Prostate gland (tissue), 2 donors: ENCODE data around the gene TMPRSS7. TPM values are rescaled to one million over a fixed set of nuclear protein-coding genes. Genes with fewer than 3 reads are reported as not detected.

Source experiments
- DNase-seq: peaks from one replicate; pipeline ENCODE4 v3.0.0-alpha.2; 2019; ENCODE audit warnings: low spot score
- H3K27ac ChIP-seq, 2 donors: fragments of 200-600 bp; sonication (generic); 2 replicates each; pipeline ENCODE4 v1.5.1; 2017 to 2019
- H3K27me3 ChIP-seq: fragments of 200-600 bp; sonication (generic); replicated peaks from 2 replicates; pipeline ENCODE4 v1.5.1; 2019; ENCODE audit not compliant: insufficient read depth
- H3K36me3 ChIP-seq, 2 donors: fragments of 200-600 bp; sonication (generic); 1 replicate in 1 of 2; 2 replicates in 1 of 2; pipeline versions ENCODE4 v1.5.1 to v1.8.1; 2017 to 2019
- H3K4me1 ChIP-seq: fragments of 200-600 bp; sonication (generic); replicated peaks from 2 replicates; pipeline ENCODE4 v1.5.1; 2019
- H3K4me3 ChIP-seq, 2 donors: fragments of 200-600 bp; sonication (generic); 2 replicates each; pipeline ENCODE4 v1.5.1; 2017 to 2019
- H3K9me3 ChIP-seq: fragments of 200-600 bp; sonication (generic); 2 replicates; pipeline ENCODE4 v1.5.1; 2017
- CTCF ChIP-seq, 4 experiments: fragments of 200-600 bp in 2 of 4; fragments of 450-650 bp in 2 of 4; sonication (generic) in 2 of 4; IDR thresholded peaks; 1 replicate in 3 of 4; 2 replicates in 1 of 4; pipeline ENCODE4 v1.5.1; 2016 to 2019; ENCODE audit warnings: antibody characterized with exemption in 4 of 4, mild to moderate bottlenecking in 2 of 4, moderate library complexity in 2 of 4
- POLR2A ChIP-seq: fragments of 450-650 bp; IDR thresholded peaks from one replicate; pipeline ENCODE4 v1.6.1; 2016; ENCODE audit warnings: antibody characterized with exemption, mild to moderate bottlenecking
- POLR2AphosphoS5 ChIP-seq: sonication (generic); formaldehyde crosslinking; IDR thresholded peaks from one replicate; pipeline ENCODE4 v1.6.1; 2017; ENCODE audit warnings: antibody characterized with exemption
- WGBS: methylation state at CpG from one replicate; pipeline ENCODE4 v1.1.5; 2018; 5-methylcytosine and 5-hydroxymethylcytosine counted together
- intact Hi-C: fragments of 100-400 bp; cut with DNase I; formaldehyde crosslinking; loops from one replicate; pipeline ENCODE4 v1.14.2; 2022
- total RNA-seq, 2 donors: library from RNA; depleted of rRNA; stranded (reverse); fragments of >200 nt; gene quantifications; one replicate each; pipeline ENCODE4 v1.1.0, GENCODE V29; 2016

The TMPRSS7 gene
- total RNA-seq, 2 donors from 2014 or later, result not detected

DNA sequence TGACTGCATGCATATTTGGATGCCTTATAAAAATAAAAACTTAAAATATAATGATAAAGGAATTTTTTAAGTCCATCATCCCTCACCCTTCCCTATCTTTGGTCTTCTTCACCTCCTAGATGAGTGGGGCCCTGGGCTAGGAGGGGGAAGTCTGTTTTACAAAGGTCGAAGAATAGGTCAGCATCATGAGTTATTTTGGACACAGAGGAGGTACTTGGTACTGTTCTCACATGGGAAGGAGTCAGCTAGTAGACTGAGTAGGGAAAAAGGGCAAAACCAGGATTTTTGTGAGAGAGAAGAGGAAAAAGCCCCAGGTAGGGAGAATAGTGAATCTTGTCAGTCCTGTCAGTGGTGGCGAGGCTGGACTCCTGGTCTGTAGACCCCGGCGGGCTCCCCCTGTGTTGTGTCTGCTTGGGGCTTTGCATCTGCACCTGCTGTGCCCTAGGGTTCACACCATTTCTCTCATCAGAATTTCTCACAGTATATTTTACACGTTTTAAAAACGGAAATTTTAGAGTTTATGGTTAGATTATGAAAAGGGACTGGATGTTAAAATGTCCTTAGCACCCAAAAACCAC lies 81.4 kb downstream of the TMPRSS7 start:
- TF ChIP-seq CTCF (IDR thresholded peaks at IDR 0.05), result no peak
- no peak for TF ChIP-seq POLR2AphosphoS5
- no peak for TF ChIP-seq POLR2A

GRCh38 chr3:112116748-112117186 lies 82.2 kb downstream of the TMPRSS7 start:
- Histone ChIP-seq H3K4me1 (no peaks in the 10 kb centered on the region), H3K27me3 (no peaks in the 10 kb centered on the region), H3K9me3 (no peaks in the 10 kb centered on the region), H3K4me3 (no peak overlapping the region), H3K36me3 (no peaks in the 10 kb centered on the region), H3K27ac (no peak overlapping the region)
- WGBS, result 76% methylated on average over 13 of the region's 13 CpGs
- intact Hi-C loops, result loop anchor here (10.0 kb wide), 1 partner anchor 418 kb away; no protein-coding TSS in a partner anchor
- DNase-seq, result no peak
- TF ChIP-seq POLR2AphosphoS5 (no peak), POLR2A (no peak), CTCF (IDR thresholded peaks at IDR 0.05) (no peak)

More for the DNA sequence above, 81.4 kb downstream of the TMPRSS7 start:
- Histone ChIP-seq H3K4me3 (no peak overlapping the region), H3K9me3 (no peaks in the 10 kb centered on the region), H3K4me1 (no peaks in the 10 kb centered on the region), H3K27ac (no peak overlapping the region), H3K36me3 (no peaks in the 10 kb centered on the region), H3K27me3 (no peaks in the 10 kb centered on the region)
- no peak for DNase-seq
- 87% methylated on average over 6 of the region's 6 CpGs for WGBS
- intact Hi-C loops, result loop anchor here (10.0 kb wide), 1 partner anchor 419 kb away; no protein-coding TSS in a partner anchor

- Histone ChIP-seq H3K4me1 (no peaks in the 10 kb centered on the region), H3K4me3 (no peak overlapping the region), H3K27ac (no peak overlapping the region), H3K9me3 (no peaks in the 10 kb centered on the region), H3K36me3 (no peaks in the 10 kb centered on the region), H3K27me3 (no peaks in the 10 kb centered on the region)
- 95% methylated on average over 1 of the region's 1 CpG for WGBS
- TF ChIP-seq CTCF (IDR thresholded peaks at IDR 0.05), result no peak
- no peak for TF ChIP-seq POLR2A
- TF ChIP-seq POLR2AphosphoS5, result no peak
- intact Hi-C loops, result loop anchor here (10.0 kb wide), 1 partner anchor 417 kb away; no protein-coding TSS in a partner anchor
- no peak for DNase-seq
Measured at GRCh38 chr3:112117415-112117814, 82.9 kb downstream of the TMPRSS7 start.

DNA sequence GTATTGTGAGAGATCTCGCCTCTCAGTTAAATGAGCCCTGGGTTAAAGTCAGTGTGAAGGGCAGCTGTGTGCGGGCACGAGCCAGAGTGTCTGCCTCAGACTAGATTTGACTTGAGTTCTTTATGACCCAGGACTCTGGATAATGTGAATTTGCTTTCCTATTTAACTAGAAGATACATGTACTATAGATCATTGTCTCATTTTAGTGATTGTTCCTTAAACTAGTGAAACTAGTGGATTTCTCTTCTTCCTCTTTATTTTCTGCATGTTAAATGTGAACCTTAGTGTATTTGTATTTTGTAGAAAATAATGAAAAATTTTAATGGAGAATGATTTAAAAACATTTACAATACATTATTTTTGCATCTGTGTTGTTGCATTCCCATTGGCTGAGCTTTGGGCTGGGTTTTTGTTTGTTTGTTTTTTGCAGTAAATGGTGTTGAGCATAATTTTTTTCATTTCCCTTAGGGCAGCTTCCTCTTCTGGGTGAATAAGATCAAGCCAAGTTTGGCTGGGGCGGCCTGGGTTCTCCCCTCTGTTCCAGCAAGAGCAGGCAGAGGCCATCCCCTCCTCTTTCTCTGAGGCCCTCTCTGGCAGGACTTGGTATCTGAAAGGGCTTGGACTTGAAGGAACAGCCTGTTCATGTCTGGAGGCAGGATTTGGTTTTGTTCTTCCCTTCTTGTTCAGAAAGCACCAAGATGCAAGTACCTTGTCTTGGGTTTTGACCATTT lies 83.5 kb downstream of the TMPRSS7 start:
- H3K4me3 ChIP-seq, result no peak overlapping the region
- no peaks in the 10 kb centered on the region for H3K9me3 ChIP-seq
- no peaks in the 10 kb centered on the region for H3K36me3 ChIP-seq
- TF ChIP-seq CTCF (IDR thresholded peaks at IDR 0.05) (no peak), POLR2A (no peak), POLR2AphosphoS5 (no peak)
- 88% methylated on average over 4 of the region's 4 CpGs for WGBS
- no peak for DNase-seq
- no peaks in the 10 kb centered on the region for H3K27me3 ChIP-seq
- H3K27ac ChIP-seq, result no peak overlapping the region
- intact Hi-C loops, result loop anchor here (10.0 kb wide), 1 partner anchor 417 kb away; no protein-coding TSS in a partner anchor
- H3K4me1 ChIP-seq, result no peaks in the 10 kb centered on the region
